HG02759 (cell line): Measurements from ENCODE around the gene ADGRD1.

ENCODE experiments used
- ATAC-seq: cut with Tn5 transposase; IDR thresholded peaks from one replicate; pipeline ENCODE4 v1.9.1; 2021; ENCODE audit warnings: mild to moderate bottlenecking, moderate library complexity; ENCODE audit not compliant: unreplicated experiment

The ADGRD1 gene

DNA sequence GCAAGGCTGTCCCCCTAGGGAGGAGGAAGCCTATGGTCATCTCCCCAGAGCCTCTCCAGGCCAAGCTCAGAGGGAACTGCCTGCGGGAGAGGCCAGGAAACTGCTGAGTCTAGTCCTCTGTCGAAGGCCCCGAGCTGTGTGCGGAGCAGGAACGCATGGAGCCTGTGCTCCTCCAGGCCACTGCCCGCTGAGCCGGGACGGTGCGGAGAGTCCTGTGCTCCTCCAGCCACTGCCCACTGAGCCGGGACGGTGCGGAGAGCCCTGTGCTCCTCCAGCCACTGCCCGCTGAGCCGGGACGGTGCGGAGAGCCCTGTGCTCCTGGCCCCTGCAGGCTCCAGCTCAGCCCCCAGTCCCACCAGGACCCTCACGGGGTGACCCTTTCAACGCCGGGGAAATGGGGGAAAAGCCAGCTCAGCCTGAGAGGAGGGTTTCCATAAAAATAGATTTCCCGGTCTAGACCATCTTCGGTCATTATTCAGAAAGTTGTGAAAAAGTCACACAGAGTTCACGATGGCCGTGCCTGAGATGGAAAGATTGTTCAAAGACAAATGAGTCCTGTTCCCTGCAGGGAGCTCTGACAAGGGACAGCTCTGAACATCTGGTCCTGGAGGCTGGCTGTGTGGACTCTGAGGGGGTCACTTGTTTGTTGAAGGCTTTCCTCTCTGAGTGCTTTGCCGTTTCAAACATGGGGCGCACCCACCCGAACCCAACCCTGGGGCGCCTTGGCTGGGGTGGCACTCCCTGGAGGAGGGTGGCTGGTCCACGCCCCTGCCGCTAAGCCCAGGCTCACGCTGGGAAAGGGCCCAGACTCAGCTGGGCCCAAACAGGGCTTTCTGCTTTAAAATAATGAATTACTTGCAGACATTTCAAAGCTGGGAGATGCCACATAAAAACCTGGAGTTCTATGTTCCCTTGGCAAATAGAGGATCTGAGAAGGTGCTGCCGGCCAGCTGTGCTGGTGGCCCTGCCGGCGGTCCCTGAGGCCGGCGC lies 85.5 kb downstream of the ADGRD1 start:
- ATAC-seq = no peak

DNA sequence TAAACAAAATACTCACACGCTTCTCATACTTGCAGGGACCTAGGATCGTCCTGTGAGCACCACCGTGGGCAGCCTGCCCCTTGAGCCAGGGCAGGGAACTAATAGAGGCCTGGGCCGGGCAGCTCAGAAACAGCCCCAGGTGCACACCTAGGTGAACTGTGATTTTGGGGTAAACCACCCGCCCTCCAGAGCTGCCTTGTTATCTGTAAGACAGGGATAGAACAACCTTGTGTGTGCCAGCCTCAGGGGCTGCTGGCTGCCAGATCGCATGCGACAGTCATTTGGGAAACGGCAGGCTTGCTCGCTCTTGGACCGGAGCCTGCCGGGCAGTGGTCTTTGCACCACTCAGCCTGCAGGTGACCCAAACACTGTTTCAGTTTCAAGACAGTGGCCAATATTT lies 86.8 kb downstream of the ADGRD1 start:
- no peak for ATAC-seq

DNA sequence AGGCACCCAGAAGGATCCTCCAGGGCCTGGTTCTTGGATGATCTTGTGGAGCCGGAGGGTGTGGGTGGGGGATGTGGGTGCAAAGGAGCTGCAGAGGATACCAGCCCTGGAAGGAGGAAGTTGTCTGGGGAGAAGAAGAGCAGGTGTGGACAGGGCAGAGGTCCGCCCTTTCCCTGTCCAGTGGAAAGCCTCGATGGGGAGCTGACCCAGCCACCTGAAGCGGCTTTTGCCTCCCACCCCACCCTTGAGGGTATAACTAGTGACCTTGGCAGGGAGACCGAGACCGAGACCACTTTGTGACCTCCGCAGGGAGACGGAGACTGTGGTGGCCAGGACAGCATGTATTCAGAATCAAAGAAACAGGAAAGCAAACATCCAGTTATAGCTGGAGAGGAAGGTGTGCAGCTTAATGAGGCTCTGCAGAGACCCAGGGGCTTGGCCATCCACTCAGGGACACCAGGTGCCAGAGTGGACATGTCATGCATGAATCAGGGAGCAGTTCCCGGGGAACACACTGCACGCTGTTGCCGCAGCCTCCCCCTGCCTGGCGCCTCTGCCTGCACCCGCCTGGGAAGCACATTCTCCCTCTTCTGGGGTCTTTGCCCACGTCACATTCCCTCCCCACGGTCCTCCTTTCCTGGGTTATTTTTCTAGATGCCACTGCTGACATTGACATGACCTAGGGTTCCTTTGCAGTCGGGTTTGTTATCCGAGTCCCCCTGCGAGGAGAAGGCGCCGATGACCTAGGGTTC lies 87.7 kb downstream of the ADGRD1 start:
- ATAC-seq = no peak

DNA sequence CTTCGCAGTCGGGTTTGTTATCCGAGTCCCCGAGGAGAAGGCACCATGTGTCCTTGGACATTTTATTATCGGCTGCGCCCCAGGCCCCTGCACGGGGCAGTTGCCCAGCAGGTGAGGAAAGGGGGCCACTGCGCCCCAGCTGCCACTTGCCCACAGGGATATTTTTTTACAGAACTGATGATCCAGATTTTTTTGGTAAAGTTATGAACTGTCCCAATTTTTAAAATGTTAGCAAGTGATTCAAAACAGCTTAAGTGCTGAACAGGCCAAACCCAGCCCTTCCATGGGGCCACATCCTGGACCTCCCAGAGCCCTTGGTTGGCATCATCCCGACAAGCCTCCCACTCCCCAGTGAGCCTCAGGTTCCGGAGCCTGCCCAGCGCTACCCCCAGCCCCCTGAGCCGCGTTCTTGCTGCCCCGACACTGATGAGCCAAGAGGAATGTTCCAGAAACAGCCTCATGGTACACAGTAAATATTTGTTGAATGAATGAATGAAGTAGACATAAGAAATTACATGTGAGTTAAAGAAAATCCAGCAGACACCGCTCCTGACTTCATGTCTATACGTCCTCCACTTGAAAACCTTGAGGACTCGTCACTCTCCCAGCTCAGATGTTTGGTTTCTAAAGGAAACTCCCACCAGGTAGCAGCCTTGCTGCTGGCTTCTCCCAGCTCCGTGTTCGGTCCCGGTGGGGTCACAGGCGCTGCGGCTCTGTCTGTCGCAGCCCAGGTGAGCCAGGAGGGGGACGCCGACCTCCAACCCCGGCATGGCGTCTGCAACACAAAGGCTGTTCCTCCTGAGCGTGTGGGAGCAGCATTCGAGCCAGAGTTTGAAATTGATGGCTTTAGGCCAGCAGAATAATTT lies 88.5 kb downstream of the ADGRD1 start:
- ATAC-seq = no peak

DNA sequence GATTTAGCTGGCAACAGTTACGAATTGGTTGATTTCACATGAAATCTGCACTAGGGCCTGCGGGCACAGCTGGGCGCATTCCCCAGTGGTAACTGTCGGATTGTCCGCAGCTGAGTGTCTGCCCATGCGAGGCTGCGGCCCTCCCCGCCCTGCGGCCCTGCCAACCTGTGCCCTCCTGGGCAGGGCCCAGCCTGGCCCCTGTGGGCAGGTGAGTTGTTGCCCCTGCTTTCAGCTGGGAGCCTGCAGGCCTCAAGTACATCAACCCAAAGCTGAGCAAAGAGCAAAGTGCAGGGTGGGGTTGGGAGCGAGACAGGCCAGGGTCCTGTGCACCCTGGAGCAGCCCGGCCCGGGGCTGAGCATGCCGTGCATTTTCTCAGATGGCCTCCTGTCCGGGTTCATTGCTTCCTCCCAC lies 89.1 kb downstream of the ADGRD1 start:
- ATAC-seq = no peak

DNA sequence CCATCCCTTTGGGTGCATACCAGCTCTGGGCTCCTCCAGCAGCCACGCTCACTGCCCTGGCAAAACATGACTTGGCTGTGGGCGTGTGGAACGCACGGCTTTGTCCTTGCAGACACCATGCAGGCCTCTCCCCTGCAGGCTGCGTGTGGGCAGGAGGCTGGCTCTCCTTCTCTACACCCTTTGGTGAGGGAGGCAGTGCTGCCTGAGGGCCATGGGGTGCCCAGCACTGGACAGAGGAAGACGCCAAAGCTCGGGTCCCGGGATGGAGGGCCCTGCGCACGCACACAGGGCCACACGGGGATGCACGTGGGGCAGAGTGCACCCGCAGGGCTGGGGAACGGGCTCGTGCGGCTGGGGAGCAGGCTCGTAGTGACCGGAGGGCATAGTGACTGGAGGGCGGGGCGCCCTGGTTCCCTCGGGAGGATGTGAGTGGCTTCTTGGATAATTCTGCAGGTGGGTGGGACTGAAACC lies 89.7 kb downstream of the ADGRD1 start:
- no peak for ATAC-seq

DNA sequence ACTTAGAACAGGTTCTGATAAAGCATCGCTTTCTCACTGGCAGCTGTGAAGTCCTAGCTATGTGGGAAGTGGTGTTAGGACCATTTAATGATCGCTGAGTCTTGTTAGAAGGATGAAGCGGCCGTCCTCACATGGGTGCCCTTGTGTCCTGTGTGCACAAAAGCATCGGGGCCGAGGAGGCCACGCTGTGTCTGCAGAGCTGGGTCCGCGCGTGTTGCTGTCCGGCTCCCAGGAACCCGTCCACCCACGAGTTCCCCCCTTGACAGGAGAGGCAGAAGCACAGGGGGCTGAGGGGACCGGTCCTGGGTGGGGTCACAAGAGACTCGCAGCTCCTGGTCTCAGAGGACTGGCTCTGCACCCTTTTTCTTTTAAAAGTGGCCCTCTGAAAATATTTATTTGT lies 90.4 kb downstream of the ADGRD1 start:
- no peak for ATAC-seq

DNA sequence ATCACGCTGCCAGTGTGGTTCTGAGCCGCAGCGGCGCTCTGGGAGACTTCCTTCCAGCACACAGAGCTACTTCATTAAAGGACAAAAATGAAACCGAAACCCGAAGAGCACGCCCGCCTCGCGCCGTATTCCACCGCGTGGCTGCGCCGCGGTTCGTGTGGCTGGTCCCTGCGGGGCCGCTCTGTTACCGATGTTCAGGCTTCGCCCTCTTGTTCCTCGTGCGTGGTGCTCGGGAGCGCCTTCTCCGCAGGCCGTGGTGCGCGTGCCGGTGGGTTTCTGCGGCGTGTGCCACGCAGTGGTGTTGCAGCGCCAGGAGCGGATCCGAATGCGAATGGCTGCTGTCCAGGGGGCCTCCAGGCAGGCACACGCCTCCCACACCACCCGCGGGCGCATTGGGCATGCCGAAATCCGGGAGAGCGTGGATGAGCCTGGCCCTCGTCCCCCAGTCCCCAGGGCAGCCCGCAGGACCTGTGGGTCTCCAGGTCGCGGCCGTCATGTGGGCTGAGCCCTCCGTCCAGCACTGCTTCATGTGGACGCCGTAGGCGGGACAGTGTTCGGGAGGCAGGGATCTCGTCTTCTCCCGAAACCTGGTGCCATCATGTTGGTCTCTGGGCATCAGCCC lies 91.2 kb downstream of the ADGRD1 start:
- ATAC-seq = no peak

DNA sequence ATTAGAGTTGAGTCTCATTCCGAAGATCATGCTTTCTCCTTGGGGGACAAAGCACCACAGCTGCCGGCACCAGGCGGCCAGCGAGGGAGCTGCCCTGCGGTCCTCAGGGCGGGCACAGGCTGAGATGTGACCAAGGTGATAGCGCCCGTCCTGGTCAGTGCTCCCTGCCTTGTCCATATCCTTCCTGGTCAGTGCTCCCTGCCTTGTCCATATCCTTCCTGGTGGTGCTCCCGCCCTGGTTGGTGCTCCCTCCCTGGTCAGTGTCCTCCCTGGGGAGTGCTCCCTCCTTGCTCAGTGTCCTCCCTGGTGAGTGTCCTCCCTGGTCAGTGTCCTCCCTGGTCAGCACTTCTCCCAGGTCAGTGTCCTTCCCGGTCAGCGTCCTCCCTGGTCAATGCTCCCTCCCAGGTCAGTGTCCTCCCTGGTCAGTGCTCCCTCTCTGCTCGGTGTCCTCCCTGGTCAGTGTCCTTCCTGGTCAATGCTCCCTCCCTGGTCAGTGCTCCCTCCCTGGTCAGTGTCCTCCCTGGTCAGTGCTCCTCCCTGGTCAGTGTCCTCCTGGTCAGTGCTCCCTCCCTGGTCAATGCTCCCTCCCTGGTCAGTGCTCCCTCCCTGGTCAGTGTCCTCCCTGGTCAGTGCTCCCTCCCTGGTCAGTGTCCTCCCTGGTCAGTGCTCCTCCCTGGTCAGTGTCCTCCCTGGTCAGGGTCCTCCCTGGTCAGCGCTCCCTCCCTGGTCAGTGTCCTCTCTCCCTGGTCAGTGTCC lies 92.2 kb downstream of the ADGRD1 start:
- no peak for ATAC-seq

DNA sequence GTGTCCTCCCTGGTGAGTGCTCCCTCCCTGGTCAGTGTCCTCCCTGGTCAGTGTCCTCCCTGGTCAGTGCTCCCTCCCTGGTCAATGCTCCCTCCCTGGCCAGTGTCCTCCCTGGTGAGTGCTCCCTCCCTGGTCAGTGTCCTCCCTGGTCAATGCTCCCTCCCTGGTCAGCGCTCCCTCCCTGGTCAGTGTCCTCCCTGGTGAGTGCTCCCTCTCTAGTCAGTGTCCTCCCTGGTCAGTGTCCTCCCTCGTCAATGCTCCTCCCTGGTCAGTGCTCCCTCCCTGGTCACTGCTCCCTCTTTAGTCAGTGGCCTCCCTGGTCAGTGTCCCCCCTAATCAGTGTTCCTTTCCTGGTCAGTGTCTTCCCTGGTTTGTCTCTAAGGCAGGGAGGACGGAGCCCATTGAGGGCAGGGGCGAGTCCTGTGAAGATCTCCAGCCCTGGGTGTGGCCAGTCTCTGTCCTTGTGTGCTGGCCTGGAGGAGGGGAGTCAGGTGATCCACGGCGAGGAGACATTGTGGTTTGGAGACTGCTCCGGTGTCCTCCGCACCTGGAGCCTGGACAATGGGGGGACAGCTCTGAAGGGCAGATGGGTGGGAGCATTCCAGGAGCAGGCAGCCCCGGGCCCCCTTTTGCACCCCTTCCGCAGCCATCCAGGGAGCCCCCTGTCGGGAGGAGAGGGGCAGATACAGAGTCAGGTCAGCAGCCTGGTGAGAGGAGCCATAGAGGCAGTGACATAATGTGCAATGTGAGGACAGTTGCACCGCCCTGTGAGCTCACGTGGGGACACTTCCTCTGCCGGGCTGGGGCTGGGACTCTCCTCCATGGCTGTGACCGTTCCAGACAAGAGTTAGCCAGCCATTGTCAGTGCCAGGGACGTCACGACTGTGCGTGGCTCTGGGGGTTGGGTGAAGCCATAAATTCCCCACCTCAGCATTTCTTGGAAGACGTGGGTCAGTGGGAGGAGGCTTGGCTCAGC lies 93.4 kb downstream of the ADGRD1 start:
- no peak for ATAC-seq

DNA sequence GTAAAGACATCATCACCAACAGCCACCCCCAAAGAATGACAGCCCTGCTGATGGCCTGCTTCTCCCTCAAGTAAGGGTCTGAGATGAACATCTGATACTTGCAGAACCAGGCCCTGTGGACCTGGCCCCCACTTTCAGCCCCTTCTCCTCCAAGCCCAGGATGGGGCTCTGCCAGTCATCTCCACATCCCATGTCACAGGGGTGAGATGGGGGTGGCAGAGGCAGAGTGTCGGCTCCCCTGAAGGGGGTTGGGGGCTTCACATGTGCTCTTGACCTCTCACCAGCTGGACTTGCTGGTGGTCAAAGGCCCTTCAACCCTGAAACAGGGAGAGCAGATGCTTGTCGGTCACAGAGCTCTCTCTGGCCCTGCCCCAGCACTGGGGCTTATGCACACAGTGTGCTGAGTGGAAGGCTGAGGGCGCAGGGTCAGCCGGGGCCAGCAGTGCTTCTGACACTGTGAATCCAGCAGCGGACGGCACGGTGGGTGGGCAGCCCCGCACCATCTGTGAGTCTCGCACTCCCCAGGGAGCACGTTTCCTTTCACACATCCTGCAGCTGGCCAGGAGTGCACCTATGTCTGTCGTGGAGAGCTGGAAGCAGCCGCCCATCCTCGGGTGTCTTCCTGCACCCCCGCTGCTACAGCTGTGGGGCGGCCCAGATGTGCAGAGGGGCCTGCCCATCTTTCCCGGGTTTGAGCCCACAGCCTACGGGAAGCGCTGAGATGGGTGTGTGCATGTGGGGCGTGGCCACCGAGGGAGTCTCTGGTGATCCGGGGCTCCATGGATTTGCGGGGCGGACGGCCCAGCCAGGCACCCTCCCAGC lies 94.3 kb downstream of the ADGRD1 start:
- no peak for ATAC-seq

DNA sequence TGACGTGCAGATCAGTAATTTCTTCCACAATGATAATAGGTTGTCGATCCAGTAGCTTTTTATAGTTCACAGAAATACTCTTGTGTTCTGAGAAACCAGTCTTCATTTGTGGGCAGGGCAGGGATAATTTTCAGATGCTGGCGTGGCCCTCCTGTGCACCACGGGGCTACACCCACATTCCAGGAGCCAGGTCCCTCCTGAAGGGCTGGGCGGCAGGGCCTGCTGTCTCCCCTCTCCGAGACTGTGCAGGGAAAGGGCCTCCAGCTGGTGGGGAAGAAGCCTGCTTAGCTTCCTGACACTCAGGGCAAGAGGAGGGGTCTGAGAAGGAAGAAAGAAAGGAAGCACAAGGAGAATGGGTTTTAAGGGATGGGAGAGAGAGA lies 94.9 kb downstream of the ADGRD1 start:
- no peak for ATAC-seq

DNA sequence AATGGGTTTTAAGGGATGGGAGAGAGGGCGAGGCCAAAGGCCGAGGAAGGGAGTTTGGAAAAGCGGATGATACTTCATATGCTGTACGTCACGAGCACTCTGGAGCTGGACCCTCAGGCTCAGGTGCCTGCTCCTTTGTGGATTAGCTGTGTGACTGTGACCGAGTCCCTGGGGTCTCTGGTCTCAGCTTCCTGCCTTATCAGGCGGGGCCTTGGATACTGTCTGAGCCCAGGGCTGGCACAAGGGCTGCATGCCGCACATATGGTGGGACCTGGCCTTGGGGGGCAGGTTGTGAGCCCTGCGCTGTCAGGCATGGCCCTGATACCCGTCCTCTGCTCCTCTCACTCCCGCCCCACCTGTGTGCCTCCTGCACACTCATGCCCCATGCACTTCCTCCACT lies 95.3 kb downstream of the ADGRD1 start:
- no peak for ATAC-seq

DNA sequence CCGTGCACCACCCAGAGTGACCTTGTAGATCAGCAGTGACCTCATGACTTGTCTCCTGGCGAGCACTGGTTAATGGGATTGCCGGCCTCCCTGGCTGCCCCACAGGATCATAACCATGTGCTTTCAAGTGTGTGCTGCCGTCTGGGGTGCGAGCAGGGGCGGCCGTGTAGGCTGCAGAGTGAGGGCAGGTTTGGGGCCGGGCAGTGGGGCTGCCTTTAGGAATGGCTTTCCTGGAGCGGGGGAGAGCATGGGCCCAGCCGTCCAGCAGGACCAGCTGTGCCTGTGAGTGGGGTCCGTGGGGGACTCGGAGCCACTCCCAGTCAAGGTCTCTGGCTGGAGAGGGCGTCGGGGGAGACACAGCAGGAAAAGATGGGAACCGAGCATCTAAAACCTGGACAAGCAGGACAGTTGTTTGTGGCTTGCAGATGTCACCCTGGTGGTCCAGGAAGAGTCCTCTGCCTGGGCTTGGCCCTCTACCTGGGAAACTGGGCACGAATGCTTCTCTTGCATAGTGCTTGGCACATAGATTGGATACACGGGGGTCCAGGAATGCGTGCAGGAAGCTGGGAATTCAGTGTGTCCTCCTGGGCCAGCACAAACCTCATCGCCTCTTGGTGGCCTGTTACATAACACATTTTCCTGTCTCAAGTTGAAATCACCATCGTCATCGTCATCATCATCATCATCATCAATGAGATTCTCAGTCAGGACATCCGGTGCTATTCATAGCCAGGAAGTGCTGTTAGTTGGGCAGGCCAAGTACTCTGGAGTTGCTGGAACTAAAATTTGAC lies 96.0 kb downstream of the ADGRD1 start:
- no peak for ATAC-seq

DNA sequence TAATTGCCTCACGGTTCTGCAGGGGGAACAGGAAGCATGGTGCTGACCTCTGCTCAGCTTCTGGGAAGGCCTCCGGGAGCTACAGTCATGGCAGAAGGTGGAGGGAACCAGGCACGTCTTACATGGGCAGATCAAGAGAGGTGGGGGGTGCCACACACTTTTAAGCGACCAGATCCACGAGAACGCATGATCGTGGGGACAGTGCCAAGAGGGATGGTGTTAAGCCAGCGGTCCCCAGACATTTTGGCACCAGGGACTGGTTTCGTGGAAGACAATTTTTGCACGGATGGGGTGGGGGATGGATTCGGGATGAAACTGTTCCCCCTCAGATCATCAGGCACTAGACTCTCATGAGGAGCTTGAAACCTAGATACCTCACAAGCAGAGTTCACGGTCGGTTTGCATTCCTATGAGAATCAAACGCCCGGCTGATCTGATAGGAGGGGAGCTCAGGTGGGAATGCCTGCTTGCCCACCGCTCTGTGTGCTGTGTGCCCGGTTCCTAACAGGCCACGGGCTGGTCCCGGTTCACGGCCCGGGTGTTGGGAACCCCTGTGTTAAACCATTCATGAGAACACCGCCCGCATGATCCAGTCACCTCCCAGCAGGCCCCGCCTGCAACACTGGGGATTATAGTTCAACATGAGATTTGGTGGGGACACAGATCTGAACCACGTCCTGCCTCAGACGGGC lies 96.9 kb downstream of the ADGRD1 start:
- no peak for ATAC-seq

DNA sequence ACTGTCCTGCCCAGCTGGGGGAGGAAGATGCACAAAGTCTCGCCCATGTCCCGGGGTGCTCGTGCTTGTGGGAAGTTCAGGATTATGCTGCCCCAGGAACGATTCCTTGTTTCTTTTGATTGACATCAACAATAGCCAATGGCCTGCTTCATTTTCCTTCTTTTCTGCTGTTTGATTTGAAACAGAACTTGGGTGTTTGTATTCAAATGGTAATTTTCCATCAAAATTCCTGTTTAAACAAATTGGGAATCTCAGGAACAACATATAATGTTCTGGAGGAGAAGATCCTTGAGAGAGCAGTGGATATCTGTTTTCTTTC lies 97.4 kb downstream of the ADGRD1 start:
- no peak for ATAC-seq
